ENCODE data around the gene MYO10.

MYO10 gene

DNA sequence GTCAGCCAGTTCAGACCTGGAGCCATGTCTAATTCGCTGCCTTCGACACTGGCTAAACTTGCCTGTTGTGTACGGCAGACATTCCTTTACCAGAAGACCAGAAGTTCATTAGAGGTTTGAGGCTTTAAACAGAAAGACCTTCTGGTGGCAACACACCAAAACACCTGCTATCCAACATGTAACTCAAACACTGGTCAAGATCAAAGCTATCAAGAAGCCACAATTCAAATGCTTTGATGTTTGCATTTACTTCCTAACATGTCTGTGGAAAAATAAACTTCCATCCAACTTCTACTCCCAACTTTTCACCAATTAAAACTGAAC is 228.3 kb downstream of the MYO10 start:
- DNase-seq (ENCODE audit: low spot score), result no peak

DNA sequence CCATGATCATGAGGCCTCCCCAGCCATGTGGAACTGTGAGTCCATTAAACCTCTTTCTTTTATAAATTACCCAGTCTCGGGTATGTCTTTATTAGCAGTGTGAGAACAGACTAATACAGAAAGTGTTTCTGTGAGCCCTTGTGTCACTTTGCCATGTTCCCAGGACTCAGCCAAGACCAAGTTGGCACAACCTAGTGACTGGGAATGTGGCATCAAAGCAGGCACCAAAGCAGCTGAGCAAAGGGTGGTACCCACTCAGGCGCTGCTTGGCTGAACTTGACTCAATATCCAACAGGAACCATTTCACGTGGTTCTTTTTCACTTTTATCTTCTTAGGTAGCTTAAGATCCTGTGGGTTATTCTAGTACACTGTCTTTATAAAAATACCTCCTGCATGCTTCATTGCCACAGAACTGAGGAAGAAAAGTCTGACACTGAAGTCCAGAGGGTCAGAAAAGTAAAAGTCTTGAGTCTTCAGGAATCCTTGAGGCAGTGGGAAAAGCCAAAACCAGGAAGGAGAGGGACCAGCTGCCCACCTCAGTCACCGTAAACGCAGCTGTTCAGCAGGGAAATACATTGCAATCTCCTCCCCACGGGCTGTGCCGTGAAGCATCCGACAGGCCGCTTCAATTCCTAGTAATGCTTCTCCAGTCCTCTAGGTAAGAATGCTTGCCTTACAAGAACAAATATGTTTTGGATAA is 228.8 kb downstream of the MYO10 start:
- no peak for DNase-seq (ENCODE audit: low spot score)

DNA sequence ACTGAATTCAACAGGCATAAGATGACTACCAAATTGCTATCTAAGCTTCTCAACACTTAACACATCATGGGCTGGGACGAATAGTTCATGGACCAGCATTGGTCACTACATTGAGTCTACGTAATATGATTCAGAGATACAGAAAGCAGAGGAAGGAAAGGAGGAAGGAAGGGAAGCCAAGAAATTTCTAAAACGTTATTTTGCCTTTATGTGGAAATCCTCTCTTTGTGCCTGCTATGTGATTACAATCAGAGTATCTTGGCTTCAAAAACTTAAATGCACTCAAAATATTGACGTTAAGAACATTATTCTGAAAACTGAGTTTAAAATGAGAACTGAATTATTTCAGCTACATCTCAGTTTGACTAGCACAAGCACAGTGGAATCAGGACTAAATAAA is 231.1 kb downstream of the MYO10 start:
- DNase-seq (ENCODE audit: low spot score), result no peak

DNA sequence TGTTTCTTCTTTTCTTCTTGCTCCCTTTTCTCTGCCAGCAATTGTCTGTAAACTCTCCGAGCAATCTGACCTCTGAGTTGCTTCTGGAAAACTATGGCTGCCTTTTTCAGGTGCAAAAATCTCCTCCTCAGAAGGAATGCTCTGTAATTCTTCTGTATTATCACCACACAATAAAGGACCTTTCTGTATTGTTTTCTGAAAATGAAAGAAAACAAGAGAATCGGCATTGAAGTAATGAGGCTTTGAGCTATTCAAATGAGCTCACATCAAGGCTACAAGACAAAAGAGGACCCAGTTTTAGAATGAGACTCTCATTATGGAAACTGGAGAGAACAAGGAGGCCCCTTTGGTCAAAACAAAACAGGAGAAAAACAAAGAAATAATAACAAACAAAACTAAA is 233.1 kb downstream of the MYO10 start:
- DNase-seq (ENCODE audit: low spot score), result no peak

DNA sequence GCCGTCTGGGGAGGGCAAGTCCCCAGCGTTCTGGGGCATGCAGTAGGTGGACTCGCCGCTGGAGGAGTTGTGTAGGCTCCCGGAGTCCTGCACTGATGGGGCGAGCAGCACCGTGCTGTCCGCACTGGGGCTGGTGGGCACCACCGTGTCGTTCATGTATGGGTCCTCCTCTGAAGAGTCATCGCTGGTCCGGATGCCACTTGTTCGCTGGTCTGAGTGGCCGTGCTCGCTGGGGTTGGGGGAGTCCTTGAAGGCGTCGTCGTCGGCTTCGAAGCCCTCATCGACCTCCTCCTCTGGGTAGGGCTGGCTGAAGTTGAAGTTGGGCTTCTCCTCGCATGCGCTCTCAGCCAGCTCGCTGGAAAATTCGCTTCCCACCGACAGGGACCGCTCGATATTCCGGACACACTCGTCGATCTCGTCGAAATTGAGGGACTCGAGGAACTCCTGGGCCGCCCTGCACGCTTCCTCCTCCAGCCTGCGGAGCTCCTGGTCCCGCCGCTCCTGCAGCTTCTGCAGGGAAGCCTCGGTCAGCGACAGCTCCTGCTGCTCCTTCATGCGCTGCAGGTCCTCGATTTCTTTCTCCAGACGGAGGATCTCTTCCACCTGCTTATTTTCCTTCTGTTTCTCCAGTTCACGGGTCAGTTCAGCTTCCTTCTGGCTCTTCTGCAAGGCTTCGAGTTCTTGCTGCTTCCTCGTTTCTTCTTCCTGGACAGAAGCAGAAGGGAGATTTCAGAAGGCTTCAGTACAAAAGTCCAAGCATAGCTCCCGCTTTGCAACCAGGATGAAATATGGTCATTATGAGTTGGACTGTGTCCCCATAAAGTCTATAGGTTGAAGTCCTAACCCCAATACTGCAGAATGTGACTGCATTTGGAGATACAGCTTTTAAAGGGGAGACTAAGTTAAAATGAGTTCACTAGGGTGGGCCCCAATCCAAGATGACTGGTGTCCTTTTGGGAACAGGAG is 234.7 kb downstream of the MYO10 start:
- no peak for DNase-seq (ENCODE audit: low spot score)

DNA sequence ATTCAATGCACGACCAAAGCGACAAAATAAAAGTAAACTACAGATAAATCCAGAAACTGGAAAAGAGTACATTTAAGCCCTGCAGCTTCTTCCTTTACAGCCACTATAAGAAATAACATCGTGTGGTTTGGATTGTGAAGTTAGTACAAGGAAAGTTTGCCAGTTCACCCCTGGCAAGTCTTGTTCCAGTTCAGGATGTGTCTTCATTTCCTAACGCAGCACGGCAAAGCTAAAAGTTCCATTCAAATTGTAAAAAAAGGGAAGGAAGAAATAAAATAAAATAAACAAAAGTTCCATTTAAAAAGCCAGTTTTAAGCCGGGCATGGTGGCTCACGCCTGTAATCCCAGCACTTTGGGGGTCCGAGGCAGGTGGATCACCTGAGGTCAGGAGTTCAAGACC is 236.0 kb downstream of the MYO10 start:
- no peak for DNase-seq (ENCODE audit: low spot score)

DNA sequence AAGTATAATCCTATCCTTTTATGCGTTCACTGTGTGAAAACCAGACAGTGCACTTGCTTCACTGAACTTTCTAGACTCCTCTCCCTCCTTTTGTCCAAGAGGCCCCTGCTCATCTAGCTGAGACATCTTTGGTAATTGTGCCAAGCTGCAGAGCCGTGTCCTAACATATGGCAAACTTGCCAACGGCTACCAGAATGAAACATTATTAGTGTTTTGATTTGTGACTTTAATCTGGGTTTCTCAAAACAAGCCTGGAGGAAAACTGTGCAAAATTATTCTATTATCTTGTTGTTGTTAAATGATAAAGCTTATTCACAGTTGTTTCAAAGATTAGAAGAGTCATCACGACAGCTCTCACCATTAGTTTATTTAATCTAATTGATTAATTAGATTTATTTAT is 240.3 kb downstream of the MYO10 start:
- no peak for DNase-seq (ENCODE audit: low spot score)

DNA sequence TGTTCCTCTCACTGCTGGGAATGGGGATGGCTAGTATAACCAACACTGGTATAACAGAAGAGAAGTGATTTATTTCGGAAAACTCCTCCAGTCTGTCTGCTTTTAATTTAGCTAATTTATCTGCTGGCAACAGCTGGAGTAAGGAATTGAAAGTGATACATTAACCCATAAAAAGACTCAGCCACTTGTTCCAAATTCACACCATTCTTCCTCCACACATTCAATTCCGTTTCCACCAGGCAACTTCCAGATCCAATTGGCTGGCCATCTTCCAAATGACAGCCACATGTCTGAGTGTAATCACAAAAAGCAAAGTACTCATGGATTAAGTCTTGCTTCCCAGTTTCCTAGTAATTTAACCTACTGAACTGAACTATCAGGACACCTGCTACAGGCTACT is 242.2 kb downstream of the MYO10 start:
- DNase-seq (ENCODE audit: low spot score), result no peak

DNA sequence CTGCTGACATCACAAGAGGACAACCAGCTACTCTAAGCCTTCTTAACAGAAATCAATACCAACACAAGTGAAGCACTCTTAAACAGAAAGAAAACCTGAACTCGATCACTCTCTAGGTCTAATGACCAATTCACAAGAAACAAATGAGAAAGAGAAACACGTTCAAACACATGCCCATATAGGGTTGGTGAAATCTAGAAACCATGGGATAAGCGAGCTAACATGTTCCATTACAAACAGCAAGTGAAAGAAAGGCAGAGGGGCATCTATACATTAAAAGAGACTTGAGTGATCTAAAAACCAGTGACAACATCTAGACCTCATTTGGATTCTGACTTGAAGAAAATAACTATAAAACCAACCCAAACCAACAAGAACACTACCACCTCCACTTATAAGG is 244.4 kb downstream of the MYO10 start:
- DNase-seq (ENCODE audit: low spot score), result no peak

DNA sequence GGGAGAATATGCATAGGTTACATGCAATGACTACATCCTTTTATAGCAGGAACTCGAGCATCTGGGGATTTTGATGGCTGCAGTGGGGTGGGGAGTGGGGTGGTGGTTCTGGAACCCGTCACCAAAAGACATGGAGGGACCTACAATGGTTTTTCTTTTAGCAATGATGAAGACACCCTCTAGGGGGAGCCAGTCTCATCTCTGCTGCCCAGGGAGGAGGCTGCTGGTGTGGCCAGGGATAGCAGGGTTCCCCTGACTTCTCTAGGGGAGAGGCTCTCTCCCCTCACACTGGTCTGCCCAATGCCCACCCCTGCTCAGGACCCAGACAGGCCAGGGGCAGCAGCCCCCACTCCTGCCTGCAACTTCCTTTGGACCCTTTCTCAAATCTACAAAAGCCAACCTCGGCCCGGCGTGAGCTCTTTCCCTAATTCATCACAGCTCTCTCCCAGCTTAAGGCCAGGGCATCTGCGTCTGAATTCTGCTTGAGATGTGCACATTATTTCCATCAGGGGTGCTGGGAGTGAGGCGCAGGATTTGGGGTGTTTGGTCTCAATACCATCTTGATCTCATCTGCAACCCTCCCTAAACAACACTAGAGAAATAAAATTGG is 245.7 kb downstream of the MYO10 start:
- DNase-seq (ENCODE audit: low spot score), result peak; percentile 59

DNA sequence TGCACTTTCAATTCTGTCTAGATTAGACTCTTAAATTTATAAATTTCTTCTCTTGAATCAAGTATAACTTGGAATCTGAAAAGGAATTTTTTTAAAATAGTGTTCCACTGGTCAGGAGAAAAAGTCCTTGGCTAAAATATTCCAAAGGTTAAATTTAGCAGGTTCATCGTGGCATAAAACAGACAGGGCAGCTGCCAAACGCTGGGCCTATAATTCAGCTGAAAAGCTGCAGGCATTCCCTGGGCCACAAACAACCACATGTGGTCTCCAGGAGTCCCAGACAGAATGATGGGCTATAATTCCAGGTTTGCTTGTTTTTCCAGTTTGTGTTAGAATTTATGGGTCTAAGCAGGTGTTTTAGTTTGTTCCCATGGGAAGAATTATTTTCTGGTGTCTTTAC is 248.2 kb downstream of the MYO10 start:
- no peak for DNase-seq (ENCODE audit: low spot score)

DNA sequence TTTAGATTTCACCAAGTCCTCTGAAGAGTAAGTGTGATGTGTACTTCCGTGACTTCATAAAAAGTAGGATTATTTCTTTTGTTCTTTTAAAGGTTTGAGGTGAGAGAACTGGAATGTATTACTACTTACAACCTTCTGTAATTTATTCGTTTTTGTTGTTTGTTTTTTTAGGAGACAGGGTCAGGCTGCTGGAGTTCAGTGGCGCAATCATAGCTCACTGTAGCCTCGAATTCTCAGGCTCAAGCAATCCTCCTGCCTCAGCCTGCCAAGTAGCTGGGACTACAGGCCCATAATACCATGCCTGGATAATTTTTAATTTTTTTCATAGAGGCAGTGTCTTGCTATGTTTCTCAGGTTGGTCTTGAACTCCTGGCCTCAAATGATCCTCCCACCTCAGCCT is 251.0 kb downstream of the MYO10 start:
- no peak for DNase-seq (ENCODE audit: low spot score)

DNA sequence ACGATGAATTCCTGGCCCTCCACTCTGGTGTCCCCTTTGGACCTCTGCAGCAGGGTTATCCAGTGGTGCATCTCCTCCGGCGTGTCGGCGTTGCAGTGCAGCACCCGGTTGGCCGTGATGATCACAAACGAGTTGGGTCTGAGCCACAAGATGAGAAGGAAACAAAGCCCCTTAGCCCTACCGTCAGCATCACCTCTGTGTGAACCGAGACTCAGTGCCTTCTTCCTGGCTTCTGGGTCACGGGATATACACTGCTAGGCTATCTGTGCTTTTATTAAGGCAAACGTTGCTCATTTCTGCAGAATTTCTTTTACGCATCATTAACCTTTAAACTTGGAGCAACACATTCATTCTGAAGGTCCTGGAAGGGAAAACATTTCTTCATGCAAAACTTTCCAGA is 254.2 kb downstream of the MYO10 start:
- no peak for DNase-seq (ENCODE audit: low spot score)

DNA sequence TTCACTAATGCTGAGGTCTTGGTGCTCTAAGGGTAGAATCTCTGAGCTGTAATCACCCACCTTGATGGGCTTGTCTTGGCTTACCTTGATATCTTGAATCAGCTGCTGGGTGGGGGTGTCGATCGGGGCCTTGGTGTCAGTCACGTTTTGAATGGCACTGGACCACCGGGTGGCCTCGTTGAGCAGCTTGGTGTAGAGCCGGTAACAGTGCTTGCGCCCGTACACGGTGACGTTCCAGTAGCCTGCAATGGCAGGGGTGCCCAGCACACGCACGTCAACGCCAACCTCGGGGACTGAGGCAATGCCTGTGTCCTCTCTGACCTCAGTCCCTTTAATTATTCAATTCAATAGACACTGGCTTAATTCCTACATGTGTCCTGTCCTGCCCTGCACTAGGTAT is 256.2 kb downstream of the MYO10 start:
- DNase-seq (ENCODE audit: low spot score), result no peak

DNA sequence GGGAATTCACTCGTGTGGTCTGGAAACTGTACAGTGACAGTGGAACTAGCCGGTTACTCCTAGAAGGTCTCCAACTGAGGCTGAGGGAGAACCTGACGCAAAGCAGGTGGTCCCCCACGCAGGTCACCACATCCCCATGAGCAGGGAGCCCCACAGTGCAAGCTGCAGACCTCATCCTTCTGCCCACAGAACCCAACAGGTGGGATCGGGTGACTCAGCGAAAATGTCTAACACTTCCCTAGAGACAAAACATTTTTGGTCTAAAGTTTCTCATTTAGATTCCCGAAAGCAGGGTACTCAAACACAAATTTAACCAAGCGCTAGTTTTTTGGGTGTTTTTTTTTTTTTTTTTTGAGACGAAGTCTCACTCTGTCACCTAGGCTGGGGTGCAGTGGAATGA is 256.9 kb downstream of the MYO10 start:
- DNase-seq (ENCODE audit: low spot score), result no peak

DNA sequence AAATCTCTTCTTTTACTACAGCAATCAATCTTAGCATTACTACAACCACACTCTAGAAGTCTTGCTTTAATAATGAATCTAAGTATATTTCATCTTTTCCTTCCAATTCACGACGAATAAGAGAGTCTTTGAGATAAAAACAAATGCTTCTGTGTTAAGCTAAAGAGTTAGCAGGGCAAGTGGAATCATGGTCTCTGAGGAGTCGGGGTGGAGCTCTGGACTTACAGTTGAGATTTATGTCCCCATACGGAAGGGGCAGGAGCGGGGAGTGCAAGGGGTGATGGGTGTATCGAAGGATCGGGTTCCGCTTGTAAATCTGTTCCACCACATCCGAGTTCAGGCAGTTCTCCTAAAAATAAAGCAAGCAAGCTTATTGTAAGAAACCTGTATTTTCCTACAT is 260.3 kb downstream of the MYO10 start:
- no peak for DNase-seq (ENCODE audit: low spot score)

DNA sequence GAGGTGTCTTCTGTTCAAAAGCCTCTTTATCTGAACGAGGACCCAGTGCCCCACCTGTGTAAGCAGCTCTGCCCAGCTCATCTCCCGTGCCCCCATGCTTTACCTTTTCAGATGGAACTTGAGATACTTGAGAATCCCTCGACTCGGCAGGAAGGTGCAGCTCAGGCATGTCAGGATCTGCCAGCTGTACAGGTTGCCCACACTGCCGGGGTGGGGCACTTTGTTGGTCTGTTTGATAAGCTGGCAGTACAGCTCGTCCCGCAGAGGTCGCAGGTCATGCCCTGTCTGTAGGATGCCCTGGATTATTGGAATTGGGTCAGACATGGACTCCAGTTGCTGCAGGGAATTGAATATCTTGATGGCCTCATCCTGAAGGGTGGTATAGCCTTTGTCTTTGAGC is 261.3 kb downstream of the MYO10 start:
- DNase-seq (ENCODE audit: low spot score), result no peak

DNA sequence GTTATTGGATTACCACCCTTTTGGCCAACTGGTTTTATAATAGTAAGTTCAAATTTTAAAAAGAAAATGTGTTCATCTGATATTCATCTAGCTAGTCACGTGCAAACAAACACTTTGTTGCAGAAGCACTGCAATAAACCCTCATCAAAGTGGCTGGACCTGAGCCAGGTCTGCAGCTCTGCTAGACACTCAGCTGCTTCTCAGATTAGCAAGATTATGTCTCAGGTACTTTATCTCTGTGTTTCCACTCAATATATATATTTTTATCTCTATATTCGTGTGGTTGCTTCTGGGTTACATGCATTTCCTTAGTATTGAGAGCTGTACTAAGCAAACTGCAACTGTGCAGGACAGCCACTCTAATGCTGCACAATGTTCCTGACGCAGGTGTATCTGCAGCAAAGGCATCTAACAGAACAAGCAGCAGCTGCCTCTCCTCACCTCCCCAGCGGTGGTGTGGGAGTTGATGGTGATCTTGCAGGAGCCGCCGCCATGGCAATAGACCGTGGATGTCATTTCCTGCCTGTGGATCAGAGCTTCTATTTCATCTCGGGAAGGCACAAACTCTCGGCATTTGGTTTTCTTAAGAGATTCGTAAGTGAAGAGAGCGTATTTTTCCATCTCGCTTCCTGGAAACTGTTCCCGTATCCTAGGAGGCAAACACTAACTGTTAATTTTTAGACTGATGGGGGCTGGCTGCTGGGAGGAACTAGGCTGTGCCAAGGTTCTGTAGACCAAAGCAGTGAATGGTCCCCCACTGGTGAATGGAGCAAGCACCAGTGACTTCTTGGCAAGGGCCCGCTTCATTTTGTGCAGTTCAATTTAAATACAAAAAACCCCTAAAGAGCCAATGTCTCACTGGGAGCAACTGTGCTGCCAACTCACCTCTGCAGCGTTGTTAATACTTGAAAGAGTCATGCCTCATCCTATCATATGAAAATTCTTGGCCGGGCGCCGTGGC is 262.6 kb downstream of the MYO10 start:
- DNase-seq (ENCODE audit: low spot score), result no peak

DNA sequence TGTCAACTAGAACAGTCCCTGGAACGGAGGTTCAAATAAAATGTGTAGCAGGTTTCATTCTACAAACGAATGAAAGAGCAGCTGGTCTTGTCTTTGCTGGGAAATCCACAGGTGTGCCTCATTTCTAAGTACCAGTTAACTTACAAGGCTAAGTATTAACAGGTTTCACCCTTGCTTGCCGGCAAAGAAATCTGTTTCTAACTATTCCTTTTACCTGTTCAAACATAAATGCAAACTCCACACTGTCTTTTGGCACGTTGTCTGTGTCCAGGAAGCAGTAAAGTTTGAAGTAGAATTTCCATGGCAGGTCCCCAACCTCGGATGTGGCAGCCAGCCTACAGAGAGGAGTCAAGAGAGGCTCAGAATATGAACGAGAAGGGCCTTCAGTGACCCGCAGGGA is 264.9 kb downstream of the MYO10 start:
- DNase-seq (ENCODE audit: low spot score), result no peak

DNA sequence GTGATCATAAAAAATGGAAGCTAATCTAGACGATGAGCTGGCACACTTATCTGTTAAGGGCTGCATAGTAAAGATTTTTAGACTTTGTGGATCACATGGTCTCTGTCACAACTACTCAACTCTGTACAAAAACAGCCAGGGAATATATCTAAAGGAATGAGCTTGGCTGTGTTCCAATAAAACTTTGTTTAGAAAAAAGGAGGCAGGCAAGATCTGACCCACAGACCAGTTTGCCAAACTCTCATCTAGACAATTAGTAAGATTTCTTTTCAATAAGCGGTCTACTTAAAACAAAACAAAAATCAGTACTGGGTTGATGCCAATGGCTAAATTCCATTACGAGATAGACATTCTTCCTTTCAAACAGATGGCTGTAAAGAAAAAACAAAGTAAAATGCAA is 266.3 kb downstream of the MYO10 start:
- DNase-seq (ENCODE audit: low spot score), result no peak

DNA sequence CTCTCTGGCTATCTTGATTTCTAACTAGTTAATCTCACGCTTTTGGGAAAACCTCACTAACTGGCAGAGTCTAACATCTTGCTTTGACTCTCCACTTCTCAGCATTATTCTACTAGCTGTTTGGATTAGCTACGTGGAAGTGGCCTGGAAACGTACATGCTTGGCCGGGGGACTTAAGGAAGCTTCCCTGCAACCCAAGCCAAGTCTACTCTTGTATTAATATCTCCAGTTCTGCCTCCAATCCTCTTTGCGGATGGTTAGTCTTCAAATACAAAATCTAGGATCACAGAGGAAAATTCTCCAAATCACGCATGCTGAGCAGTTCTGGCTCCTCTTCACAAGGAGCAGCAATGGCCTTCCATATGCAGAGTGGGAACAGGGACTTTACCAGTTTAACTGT is 267.5 kb downstream of the MYO10 start:
- DNase-seq (ENCODE audit: low spot score), result no peak

DNA sequence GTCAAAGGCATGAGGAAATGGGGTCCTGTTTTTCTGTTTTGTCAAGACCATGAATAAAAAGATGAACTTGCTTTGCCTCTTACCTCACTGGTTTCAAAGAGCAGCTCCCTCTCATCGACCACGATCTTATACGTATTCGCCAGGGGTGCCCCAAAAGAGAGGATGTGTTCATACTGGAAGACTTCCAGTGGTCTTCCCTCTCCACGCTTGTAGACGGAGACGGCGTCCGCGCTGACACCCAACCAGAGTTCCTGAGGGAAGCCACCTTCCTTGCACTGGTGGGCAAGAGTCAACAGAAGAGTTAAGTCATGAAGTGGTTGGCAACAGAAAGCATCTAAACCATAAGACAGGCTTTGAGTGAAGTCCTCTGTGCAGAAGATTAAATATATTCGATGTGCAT is 267.9 kb downstream of the MYO10 start:
- no peak for DNase-seq (ENCODE audit: low spot score)

All from kidney capillary endothelial cell (primary cell).